ENCODE measurements around the gene LRIT1. TPM values are rescaled to one million over a fixed set of nuclear protein-coding genes. Genes with fewer than 3 reads are reported as not detected.

The LRIT1 gene
- polyA plus RNA-seq, 1 of the 3 experiments (the other 2 are of a cell fraction) = not detected

- POLR2A ChIA-PET = no interaction called here
Observed at GRCh38 chr10:84235096-84235495, 6.2 kb downstream of the LRIT1 start.

More at GRCh38 chr10:84235096-84235495, 6.2 kb downstream of the LRIT1 start:
- TF ChIP-seq RFX5 (IDR thresholded peaks at IDR 0.05; ENCODE audit: low read length) = no peak
- no peak for TF ChIP-seq JUND (IDR thresholded peaks at IDR 0.05)
- no peak for TF ChIP-seq RCOR1 (IDR thresholded peaks at IDR 0.05; ENCODE audit: low read length)
- no peak for TF ChIP-seq TEAD4 (IDR thresholded peaks at IDR 0.05; ENCODE audit: borderline replicate concordance, insufficient read depth)
- no peak for TF ChIP-seq REST (IDR thresholded peaks at IDR 0.05; ENCODE audit: low read depth, low read length)
- no peak for TF ChIP-seq USF2 (IDR thresholded peaks at IDR 0.05; ENCODE audit: borderline replicate concordance, low read depth, low read length)
- TF ChIP-seq TCF12 (IDR thresholded peaks at IDR 0.05) = no peak
- TF ChIP-seq POLR2AphosphoS5 (IDR thresholded peaks at IDR 0.05; ENCODE audit: low read depth, low read length) = no peak
- no peak for TF ChIP-seq ZBTB33 (IDR thresholded peaks at IDR 0.05; ENCODE audit: borderline replicate concordance, low read depth)
- TF ChIP-seq IRF3 (IDR thresholded peaks at IDR 0.05; ENCODE audit: low read depth, low read length) = no peak
- no peak for TF ChIP-seq FOXM1 (IDR thresholded peaks at IDR 0.05; ENCODE audit: low read depth)
- no peak for TF ChIP-seq GATA2 (CRISPR knock-in tag; IDR thresholded peaks at IDR 0.05)
- no peak for TF ChIP-seq MAX (IDR thresholded peaks at IDR 0.05; ENCODE audit: low read depth)
- no peak for TF ChIP-seq USF1 (IDR thresholded peaks at IDR 0.05; ENCODE audit: borderline replicate concordance, low read depth)
- no peak for TF ChIP-seq NRF1 (IDR thresholded peaks at IDR 0.05; ENCODE audit: low read depth, low read length)
- TF ChIP-seq FOXJ3 (CRISPR knock-in tag; IDR thresholded peaks at IDR 0.05) = no peak
- no peaks in the 10 kb centered on the region for H3K79me2 ChIP-seq (ENCODE audit: insufficient read depth)
- 43% methylated on average over 4 of the region's 4 CpGs for WGBS (ENCODE audit: low lambda C conversion rate)
- H3K4me3 ChIP-seq (ENCODE audit: low read depth in 2 of 2, low read length in 1 of 2) = no peak overlapping the region
- H3K9me2 ChIP-seq = no peaks in the 10 kb centered on the region
- H3K4me1 ChIP-seq (ENCODE audit: control insufficient read depth in 1 of 2, insufficient read depth in 2 of 2, low read depth in 1 of 2, low read length in 1 of 2) = no peaks in the 10 kb centered on the region
- no peak overlapping the region for H3K4me2 ChIP-seq
- H3F3A ChIP-seq (replicated peaks; ENCODE audit: insufficient read depth) = no peaks in the 10 kb centered on the region
- DNase-seq = no peak
- no peak overlapping the region for H3K27ac ChIP-seq (ENCODE audit: low read depth in 2 of 2, low read length in 1 of 2)
- CTCF ChIA-PET = interaction anchor here (0.6 kb wide), 1 partner anchor 18 kb away, joined by 3 read pairs; no protein-coding TSS in a partner anchor
- H2AFZ ChIP-seq (ENCODE audit: low read depth) = no peak overlapping the region
- no peaks in the 10 kb centered on the region for H3K27me3 ChIP-seq (ENCODE audit: insufficient read depth)
- no peaks in the 10 kb centered on the region for H3K9me3 ChIP-seq
- no peaks in the 10 kb centered on the region for H4K20me1 ChIP-seq (ENCODE audit: insufficient read depth)
- no peaks in the 10 kb centered on the region for H3K36me3 ChIP-seq (replicated peaks in 1 of 2; ENCODE audit: control insufficient read depth in 1 of 2, insufficient read depth in 2 of 2, low read length in 1 of 2)
- no peak overlapping the region for H3K9ac ChIP-seq
